ENCODE data around the gene MAPK7. TPM values are rescaled to one million over a fixed set of nuclear protein-coding genes. Genes with fewer than 3 reads are reported as not detected.

MAPK7 gene
- total RNA-seq, 1 experiment from 2014 or later = 14.5 TPM

DNA sequence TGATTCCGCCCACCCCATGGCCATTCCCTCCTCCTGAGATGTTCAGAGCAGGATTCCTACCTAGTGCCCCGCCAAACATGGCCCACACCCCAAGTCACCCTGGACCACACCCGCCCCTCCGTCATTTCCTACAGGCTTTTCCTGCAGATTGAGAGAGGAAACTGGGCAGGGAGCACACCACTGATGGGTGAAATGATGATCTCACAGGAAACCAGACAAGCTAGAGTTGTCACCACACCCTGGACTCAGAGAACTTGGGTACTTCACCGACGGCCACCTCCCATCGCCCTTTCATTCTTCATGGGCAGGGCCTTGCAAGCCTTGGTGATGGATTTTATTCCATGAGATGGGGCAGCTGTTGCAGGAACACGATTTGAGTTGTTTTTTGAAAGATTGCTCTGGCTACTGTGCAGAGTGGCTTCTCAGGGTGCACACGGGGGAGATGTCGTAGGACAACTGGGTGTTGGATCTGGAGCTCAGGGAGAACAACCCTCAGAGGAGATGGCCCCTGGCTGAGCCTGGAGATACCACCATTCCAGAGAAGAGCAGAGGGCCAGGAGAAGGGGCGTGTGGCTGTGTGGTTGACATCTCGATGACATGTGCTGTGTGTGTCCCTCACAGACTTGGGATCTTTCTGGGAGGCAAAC is 8.3 kb upstream of the MAPK7 start:
- TF ChIP-seq, protein P1, sequence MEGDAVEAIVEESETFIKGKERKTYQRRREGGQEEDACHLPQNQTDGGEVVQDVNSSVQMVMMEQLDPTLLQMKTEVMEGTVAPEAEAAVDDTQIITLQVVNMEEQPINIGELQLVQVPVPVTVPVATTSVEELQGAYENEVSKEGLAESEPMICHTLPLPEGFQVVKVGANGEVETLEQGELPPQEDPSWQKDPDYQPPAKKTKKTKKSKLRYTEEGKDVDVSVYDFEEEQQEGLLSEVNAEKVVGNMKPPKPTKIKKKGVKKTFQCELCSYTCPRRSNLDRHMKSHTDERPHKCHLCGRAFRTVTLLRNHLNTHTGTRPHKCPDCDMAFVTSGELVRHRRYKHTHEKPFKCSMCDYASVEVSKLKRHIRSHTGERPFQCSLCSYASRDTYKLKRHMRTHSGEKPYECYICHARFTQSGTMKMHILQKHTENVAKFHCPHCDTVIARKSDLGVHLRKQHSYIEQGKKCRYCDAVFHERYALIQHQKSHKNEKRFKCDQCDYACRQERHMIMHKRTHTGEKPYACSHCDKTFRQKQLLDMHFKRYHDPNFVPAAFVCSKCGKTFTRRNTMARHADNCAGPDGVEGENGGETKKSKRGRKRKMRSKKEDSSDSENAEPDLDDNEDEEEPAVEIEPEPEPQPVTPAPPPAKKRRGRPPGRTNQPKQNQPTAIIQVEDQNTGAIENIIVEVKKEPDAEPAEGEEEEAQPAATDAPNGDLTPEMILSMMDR (IDR thresholded peaks at IDR 0.05; ENCODE audit: unreplicated experiment) = no peak
- H3K27me3 Mint-ChIP-seq (ENCODE audit: insufficient read depth, unreplicated experiment) = no peaks in the 10 kb centered on the region
- H3K36me3 Mint-ChIP-seq (ENCODE audit: insufficient read depth, unreplicated experiment) = no peaks in the 10 kb centered on the region
- CTCF ChIA-PET = interaction anchor here (9.7 kb wide), 1 partner anchor 77 kb away, joined by 147 read pairs; no protein-coding TSS in a partner anchor
- no TSS peak for BruUV-seq (replicated peaks)
- POLR2A ChIA-PET = no interaction called here
- H3K4me3 Mint-ChIP-seq (ENCODE audit: unreplicated experiment) = no peak overlapping the region
- DNase-seq (ENCODE audit: unreplicated experiment) = no peak
- intact Hi-C loops (cut with micrococcal nuclease) = no loop called here
- H3K4me1 Mint-ChIP-seq (ENCODE audit: insufficient read depth, unreplicated experiment) = no peaks in the 10 kb centered on the region
- no peaks in the 10 kb centered on the region for H3K9me3 Mint-ChIP-seq (ENCODE audit: unreplicated experiment)
- H3K27ac Mint-ChIP-seq (ENCODE audit: low read depth, unreplicated experiment) = no peak overlapping the region

DNA sequence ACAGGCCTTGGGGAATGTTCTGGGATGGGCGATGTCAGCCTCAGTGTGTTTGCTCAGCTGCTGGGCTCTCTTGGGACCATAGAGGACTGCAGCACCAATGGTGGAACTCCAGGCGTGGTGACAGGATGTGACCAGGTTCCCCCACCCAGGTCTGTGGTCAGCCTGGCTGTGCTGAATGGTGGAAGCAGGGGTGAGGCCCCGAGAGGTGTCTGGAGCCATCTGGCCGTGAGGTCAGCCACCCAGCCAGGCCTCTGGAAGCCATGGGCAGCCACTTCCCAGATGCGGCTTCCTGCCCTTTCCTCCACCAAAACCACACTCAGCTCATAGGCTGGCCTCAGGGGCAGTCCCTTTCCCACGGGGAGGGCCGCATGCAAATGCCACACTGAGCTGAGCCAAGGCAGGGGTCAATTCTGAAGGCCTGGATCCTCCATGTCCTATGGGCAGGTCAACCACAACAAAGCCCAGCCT is 7.8 kb upstream of the MAPK7 start:
- DNase-seq (ENCODE audit: unreplicated experiment) = no peak
- TF ChIP-seq, protein P1 (IDR thresholded peaks at IDR 0.05; ENCODE audit: unreplicated experiment) = no peak
- no TSS peak for BruUV-seq (replicated peaks)
- intact Hi-C loops (cut with micrococcal nuclease) = no loop called here
- ChIA-PET CTCF (interaction anchor here (9.7 kb wide), 1 partner anchor 76 kb away, joined by 147 read pairs; no protein-coding TSS in a partner anchor), POLR2A (no interaction called here)
- H3K27me3 Mint-ChIP-seq (ENCODE audit: insufficient read depth, unreplicated experiment) = no peaks in the 10 kb centered on the region
- no peak overlapping the region for H3K27ac Mint-ChIP-seq (ENCODE audit: low read depth, unreplicated experiment)
- H3K9me3 Mint-ChIP-seq (ENCODE audit: unreplicated experiment) = no peaks in the 10 kb centered on the region
- H3K4me3 Mint-ChIP-seq (ENCODE audit: unreplicated experiment) = no peak overlapping the region
- H3K4me1 Mint-ChIP-seq (ENCODE audit: insufficient read depth, unreplicated experiment) = no peaks in the 10 kb centered on the region
- no peaks in the 10 kb centered on the region for H3K36me3 Mint-ChIP-seq (ENCODE audit: insufficient read depth, unreplicated experiment)

DNA sequence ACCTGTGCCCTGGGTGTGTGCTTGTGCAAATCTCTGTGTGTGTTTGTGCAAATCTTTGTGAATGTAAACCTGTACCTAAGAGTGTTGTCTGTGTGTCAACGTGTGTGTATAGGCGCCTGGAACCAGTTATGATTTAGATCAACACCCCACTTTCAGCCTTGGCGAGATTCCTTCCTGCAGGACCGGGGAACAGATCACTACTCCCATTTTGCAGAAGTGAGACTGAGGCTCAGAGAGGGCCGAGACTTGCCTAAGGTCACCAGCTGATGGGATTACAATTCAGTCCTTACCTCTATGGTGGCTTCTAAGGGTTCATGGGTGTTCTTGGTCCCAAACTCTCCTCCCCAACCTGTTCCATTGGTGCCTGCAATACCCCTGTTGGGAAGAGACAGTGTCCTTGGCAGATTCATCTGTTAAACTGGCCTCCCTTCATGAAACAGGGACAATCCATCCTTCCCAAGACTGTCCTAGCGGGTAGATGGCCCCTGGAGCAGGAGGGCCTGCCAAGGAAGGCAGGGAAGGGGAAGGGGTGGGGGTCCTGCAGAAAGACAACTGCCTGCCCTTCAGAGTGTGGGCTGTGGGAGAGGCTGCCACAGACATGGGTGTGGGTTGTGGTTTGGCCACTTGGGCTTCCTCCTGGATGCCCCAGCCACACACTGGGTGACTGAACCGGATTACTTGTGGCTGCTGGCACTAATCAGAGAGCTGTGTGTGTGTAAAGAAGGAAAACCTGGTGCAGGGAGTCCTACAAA is 6.9 kb upstream of the MAPK7 start:
- Mint-ChIP-seq H3K9me3 (ENCODE audit: unreplicated experiment) (no peaks in the 10 kb centered on the region), H3K4me3 (ENCODE audit: unreplicated experiment) (no peak overlapping the region), H3K4me1 (ENCODE audit: insufficient read depth, unreplicated experiment) (no peaks in the 10 kb centered on the region), H3K27me3 (ENCODE audit: insufficient read depth, unreplicated experiment) (no peaks in the 10 kb centered on the region), H3K36me3 (ENCODE audit: insufficient read depth, unreplicated experiment) (no peaks in the 10 kb centered on the region), H3K27ac (ENCODE audit: low read depth, unreplicated experiment) (no peak overlapping the region)
- TF ChIP-seq, protein P1 (IDR thresholded peaks at IDR 0.05; ENCODE audit: unreplicated experiment) = no peak
- no peak for DNase-seq (ENCODE audit: unreplicated experiment)
- ChIA-PET CTCF (interaction anchor here (3.9 kb wide), 1 partner anchor 8 kb away, joined by 18 read pairs; the partner anchor contains the start of gene B9D1), POLR2A (no interaction called here)
- intact Hi-C loops (cut with micrococcal nuclease) = no loop called here
- BruUV-seq (replicated peaks) = no TSS peak

DNA sequence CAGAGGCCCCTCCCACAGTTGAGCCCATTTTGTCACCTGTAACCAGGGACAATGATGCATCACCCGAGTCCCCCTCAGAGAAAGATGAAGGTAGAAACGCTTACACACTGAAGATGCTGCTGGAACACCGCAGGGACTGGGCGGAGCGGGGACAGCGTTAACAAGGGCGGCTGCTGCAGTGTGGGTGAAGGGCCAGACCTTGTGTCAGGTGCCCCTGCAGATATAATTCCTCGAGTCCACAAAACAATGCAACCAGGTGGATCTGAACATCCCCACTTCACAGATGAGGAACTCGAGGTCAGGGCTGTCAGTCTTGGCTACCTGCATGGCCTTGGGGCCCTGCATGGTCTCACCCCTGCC is 6.3 kb upstream of the MAPK7 start:
- Mint-ChIP-seq H3K4me3 (ENCODE audit: unreplicated experiment) (no peak overlapping the region), H3K36me3 (ENCODE audit: insufficient read depth, unreplicated experiment) (no peaks in the 10 kb centered on the region), H3K27ac (ENCODE audit: low read depth, unreplicated experiment) (no peak overlapping the region), H3K4me1 (ENCODE audit: insufficient read depth, unreplicated experiment) (peaks cover 5% of the 10 kb centered on the region), H3K9me3 (ENCODE audit: unreplicated experiment) (no peaks in the 10 kb centered on the region), H3K27me3 (ENCODE audit: insufficient read depth, unreplicated experiment) (no peaks in the 10 kb centered on the region)
- DNase-seq (ENCODE audit: unreplicated experiment) = no peak
- intact Hi-C loops (cut with micrococcal nuclease) = no loop called here
- POLR2A ChIA-PET = interaction anchor here (0.6 kb wide), 1 partner anchor 38 kb away, joined by 3 read pairs; no protein-coding TSS in a partner anchor
- BruUV-seq (replicated peaks) = no TSS peak
- TF ChIP-seq, protein P1 (IDR thresholded peaks at IDR 0.05; ENCODE audit: unreplicated experiment) = no peak
- CTCF ChIA-PET = interaction anchor here (3.9 kb wide), 1 partner anchor 9 kb away, joined by 18 read pairs; the partner anchor contains the start of gene B9D1

Measured in MCF 10A (cell line).